Upper lobe of right lung (tissue), 1 donor: ENCODE data around the gene MRPL2. TPM values are rescaled to one million over a fixed set of nuclear protein-coding genes. Genes with fewer than 3 reads are reported as not detected.
A peak's percentile ranks its signal among the peaks of the same experiment; 100 is the strongest.
"Not testable (repeated sequence)": the region's sequence is repeated elsewhere in the genome, so short reads cannot be mapped to it uniquely, and the experiment has no call there.

Source experiments
- ATAC-seq: fragments of 200-7000 bp; cut with Tn5 transposase; one replicate; pipeline ENCODE4 v1.9.1; 2020; ENCODE audit warnings: mild to moderate bottlenecking, moderate library complexity
- DNase-seq: peaks from one replicate; pipeline ENCODE4 v3.0.0-alpha.2; 2020
- H3K27ac ChIP-seq: fragments of 200-600 bp; one replicate; pipeline ENCODE4 v1.8.0; 2022
- H3K27me3 ChIP-seq: fragments of 200-600 bp; one replicate; pipeline ENCODE4 v1.8.0; 2022; ENCODE audit warnings: mild to moderate bottlenecking
- H3K36me3 ChIP-seq: fragments of 200-600 bp; one replicate; pipeline ENCODE4 v1.8.0; 2022
- H3K4me1 ChIP-seq: fragments of 200-600 bp; one replicate; pipeline ENCODE4 v1.8.0; 2022
- H3K4me3 ChIP-seq: fragments of 200-600 bp; one replicate; pipeline ENCODE4 v1.8.0; 2022; ENCODE audit warnings: mild to moderate bottlenecking
- H3K9me3 ChIP-seq: fragments of 200-600 bp; one replicate; pipeline ENCODE4 v1.8.0; 2022
- intact Hi-C: fragments of 100-400 bp; cut with DNase I; formaldehyde crosslinking; loops from one replicate; pipeline ENCODE4 v1.11.0; 2022
- total RNA-seq: library from RNA; stranded (reverse); fragmentation: NEBNext Ultra II Directional; extraction: Animal tissue kit (Norgen Biotek cat#: 25700); gene quantifications from one replicate; pipeline ENCODE4 v1.2.1, GENCODE V29; 2021
- TF ChIP-seq, protein P1 (sequence below): fragments of 200-600 bp; IDR thresholded peaks from one replicate; pipeline ENCODE4 v1.8.0; 2022; ENCODE audit warnings: antibody characterized with exemption
- donor health status: DM: no; HTN: yes; CAD: no; lungs with severe emphysema.

The MRPL2 gene
- total RNA-seq, 1 donor from 2014 or later: 42.4 TPM

DNA sequence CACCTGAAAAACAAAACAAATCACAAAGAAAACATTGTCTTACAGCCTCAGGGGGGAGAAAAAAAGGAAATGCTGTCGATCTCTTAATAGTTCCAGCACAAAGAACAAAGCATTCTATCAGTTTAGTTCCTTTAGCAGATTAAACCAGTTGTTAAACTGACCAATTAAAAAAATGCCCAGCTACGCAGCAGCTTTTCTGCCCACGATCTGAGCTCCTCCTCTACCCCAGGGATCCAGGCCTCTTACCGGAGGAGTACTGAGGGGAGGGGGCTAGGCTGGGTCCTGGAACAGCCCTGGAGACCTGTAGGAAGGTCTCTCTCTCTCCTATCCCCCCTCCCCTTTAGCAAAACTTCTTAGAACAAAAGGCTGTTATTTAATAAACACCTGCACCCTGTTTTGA, 30.2 kb upstream of the MRPL2 start:
- Histone ChIP-seq H3K27ac (peak overlapping the region; percentile 86), H3K4me3 (peak overlapping the region; percentile 21), H3K36me3 (no peaks in the 10 kb centered on the region), H3K4me1 (peaks cover 35% of the 10 kb centered on the region), H3K9me3 (no peaks in the 10 kb centered on the region), H3K27me3 (no peaks in the 10 kb centered on the region)
- intact Hi-C loops: no loop called here
- DNase-seq: no peak
- TF ChIP-seq, protein P1, sequence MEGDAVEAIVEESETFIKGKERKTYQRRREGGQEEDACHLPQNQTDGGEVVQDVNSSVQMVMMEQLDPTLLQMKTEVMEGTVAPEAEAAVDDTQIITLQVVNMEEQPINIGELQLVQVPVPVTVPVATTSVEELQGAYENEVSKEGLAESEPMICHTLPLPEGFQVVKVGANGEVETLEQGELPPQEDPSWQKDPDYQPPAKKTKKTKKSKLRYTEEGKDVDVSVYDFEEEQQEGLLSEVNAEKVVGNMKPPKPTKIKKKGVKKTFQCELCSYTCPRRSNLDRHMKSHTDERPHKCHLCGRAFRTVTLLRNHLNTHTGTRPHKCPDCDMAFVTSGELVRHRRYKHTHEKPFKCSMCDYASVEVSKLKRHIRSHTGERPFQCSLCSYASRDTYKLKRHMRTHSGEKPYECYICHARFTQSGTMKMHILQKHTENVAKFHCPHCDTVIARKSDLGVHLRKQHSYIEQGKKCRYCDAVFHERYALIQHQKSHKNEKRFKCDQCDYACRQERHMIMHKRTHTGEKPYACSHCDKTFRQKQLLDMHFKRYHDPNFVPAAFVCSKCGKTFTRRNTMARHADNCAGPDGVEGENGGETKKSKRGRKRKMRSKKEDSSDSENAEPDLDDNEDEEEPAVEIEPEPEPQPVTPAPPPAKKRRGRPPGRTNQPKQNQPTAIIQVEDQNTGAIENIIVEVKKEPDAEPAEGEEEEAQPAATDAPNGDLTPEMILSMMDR: no peak
- ATAC-seq: peak; percentile 44

DNA sequence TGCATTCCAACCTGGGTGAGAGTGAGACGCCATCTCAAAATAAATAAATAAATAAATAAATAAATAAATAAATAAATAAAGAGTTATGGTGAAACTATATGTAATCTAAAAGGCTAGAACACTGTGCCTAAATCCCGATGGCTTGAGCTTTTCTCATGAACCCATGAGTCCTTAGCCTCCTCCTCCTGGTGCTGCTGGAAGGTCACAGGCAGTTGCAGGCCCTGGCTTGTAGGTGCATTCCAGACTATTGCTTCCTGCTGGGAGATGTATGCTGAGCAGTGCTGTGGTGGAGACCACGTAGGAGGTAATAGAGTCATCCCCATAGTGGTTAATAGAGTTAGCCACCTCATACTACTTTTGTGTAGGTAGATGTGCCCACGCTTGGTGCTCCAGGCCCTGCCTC, 29.4 kb upstream of the MRPL2 start:
- Histone ChIP-seq H3K4me1 (peaks cover 27% of the 10 kb centered on the region), H3K4me3 (no peak overlapping the region), H3K27me3 (no peaks in the 10 kb centered on the region), H3K9me3 (no peaks in the 10 kb centered on the region), H3K36me3 (no peaks in the 10 kb centered on the region), H3K27ac (peak overlapping the region; percentile 86)
- no peak for ATAC-seq
- TF ChIP-seq, protein P1: no peak
- intact Hi-C loops: no loop called here
- DNase-seq: no peak

- Histone ChIP-seq H3K4me3 (no peak overlapping the region), H3K27me3 (no peaks in the 10 kb centered on the region), H3K9me3 (no peaks in the 10 kb centered on the region), H3K4me1 (peaks cover 11% of the 10 kb centered on the region), H3K36me3 (no peaks in the 10 kb centered on the region), H3K27ac (no peak overlapping the region)
- TF ChIP-seq, protein P1: no peak
- ATAC-seq (no peak), DNase-seq (no peak)
- intact Hi-C loops: no loop called here
These were observed 26.9 kb upstream of the MRPL2 start for GRCh38 chr6:43086022-43086658.

- no peaks in the 10 kb centered on the region for H3K36me3 ChIP-seq
- DNase-seq: no peak
- no peaks in the 10 kb centered on the region for H3K9me3 ChIP-seq
- H3K4me1 ChIP-seq: peaks cover 6% of the 10 kb centered on the region
- TF ChIP-seq, protein P1: no peak
- no peak overlapping the region for H3K4me3 ChIP-seq
- no peaks in the 10 kb centered on the region for H3K27me3 ChIP-seq
- intact Hi-C loops: no loop called here
- H3K27ac ChIP-seq: no peak overlapping the region
- no peak for ATAC-seq
These were observed 23.8 kb upstream of the MRPL2 start for GRCh38 chr6:43082806-43083655.

DNA sequence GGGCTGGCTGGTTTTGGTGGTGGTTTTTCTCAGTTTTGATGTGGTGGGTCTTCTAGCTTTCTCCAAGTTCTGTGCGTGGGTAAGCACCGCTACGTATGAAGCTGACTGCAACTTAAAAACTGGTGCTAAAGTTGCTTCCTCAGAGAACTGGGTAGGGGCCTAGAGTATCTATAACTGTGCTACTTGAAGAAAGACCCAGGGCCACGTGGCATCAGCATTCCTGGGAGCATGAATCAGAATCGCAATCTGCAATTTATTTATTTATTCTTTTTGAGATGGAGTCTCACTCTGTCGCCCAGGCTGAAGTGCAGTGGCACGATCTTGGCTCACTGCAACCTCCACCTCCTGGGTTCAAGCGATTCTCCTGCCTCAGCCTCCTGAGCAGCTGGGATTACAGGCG, 22.7 kb upstream of the MRPL2 start:
- ATAC-seq, DNase-seq, H3K4me3 ChIP-seq, H3K9me3 ChIP-seq, H3K36me3 ChIP-seq, intact Hi-C loops, H3K27me3 ChIP-seq, H3K27ac ChIP-seq: not testable (repeated sequence)
- H3K4me1 ChIP-seq: peaks cover 13% of the 10 kb centered on the region

DNA sequence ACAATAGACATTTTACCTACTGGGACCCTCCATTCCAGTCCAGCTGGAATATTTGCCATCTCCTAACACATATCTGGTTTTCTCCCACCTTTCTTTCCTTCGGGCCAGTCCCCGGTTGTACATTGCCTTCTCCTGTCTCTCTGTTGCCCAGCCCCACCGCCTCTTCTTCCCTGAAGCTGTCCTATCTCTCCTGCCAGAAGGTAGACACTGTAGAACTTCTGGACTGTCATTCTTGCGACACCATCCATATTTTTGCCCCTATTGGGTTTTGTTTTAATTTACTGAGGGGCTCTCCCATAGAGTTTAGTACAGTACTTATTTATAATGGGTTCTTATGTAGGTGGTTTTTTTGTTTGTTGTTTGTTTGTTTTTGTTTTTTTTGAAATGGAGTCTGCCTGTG, 21.8 kb upstream of the MRPL2 start:
- Histone ChIP-seq H3K9me3 (no peaks in the 10 kb centered on the region), H3K27ac (no peak overlapping the region), H3K36me3 (no peaks in the 10 kb centered on the region), H3K4me1 (peaks cover 15% of the 10 kb centered on the region), H3K27me3 (no peaks in the 10 kb centered on the region), H3K4me3 (no peak overlapping the region)
- no peak for DNase-seq
- intact Hi-C loops: no loop called here
- TF ChIP-seq, protein P1: no peak
- ATAC-seq: no peak
